Astrocyte (in vitro differentiated cells and primary cell): ENCODE measurements around the gene COL18A1. TPM values are rescaled to one million over a fixed set of nuclear protein-coding genes. Genes with fewer than 3 reads are reported as not detected.

Experiments
- DNase-seq: peaks from one replicate; pipeline ENCODE4 v3.0.0-alpha.2; 2010; ENCODE audit warnings: low read depth
- FAIRE-seq: peaks from 2 replicates; lab custom pipeline; 2011; peaks lifted over from hg19 to GRCh38; lab: Jason Lieb, UNC
- H2AFZ ChIP-seq: 2 replicates; pipeline ENCODE4 v1.6.0; 2012; ENCODE audit warnings: low read depth, low read length, inconsistent platforms
- H3K27ac ChIP-seq: 2 replicates; pipeline ENCODE4 v1.5.1; 2011; ENCODE audit warnings: low read depth, low read length, inconsistent platforms
- H3K27me3 ChIP-seq: 2 replicates; pipeline ENCODE4 v1.6.0; 2011; ENCODE audit warnings: low read length, inconsistent platforms; ENCODE audit not compliant: insufficient read depth
- H3K36me3 ChIP-seq: 2 replicates; pipeline ENCODE4 v1.5.1; 2011; ENCODE audit warnings: low read length, inconsistent platforms; ENCODE audit not compliant: insufficient read depth
- H3K4me1 ChIP-seq: 2 replicates; pipeline ENCODE4 v1.5.1; 2011; ENCODE audit warnings: low read length, inconsistent platforms; ENCODE audit not compliant: insufficient read depth
- H3K4me2 ChIP-seq: 2 replicates; pipeline ENCODE4 v1.6.0; 2012; ENCODE audit warnings: low read length, inconsistent platforms
- H3K4me3 ChIP-seq: 2 replicates; pipeline ENCODE4 v1.5.1; 2011; ENCODE audit warnings: low read depth, mild to moderate bottlenecking, low read length, inconsistent platforms; ENCODE audit not compliant: insufficient read depth
- H3K79me2 ChIP-seq: 2 replicates; pipeline ENCODE4 v1.6.0; 2012; ENCODE audit warnings: mild to moderate bottlenecking, low read length, inconsistent platforms; ENCODE audit not compliant: insufficient read depth
- H3K9ac ChIP-seq: 2 replicates; pipeline ENCODE4 v1.6.0; 2012; ENCODE audit warnings: mild to moderate bottlenecking, low read length, inconsistent platforms
- H3K9me3 ChIP-seq: 2 replicates; pipeline ENCODE4 v1.5.1; 2012; ENCODE audit warnings: low read depth, mild to moderate bottlenecking, low read length, inconsistent platforms; ENCODE audit not compliant: insufficient read depth
- H4K20me1 ChIP-seq: 2 replicates; pipeline ENCODE4 v1.6.0; 2012; ENCODE audit warnings: low read length, inconsistent platforms; ENCODE audit not compliant: insufficient read depth
- H3K27ac Mint-ChIP-seq: one replicate; pipeline ENCODE4 v1.8.0; 2021; ENCODE audit warnings: mild to moderate bottlenecking, mixed read lengths; ENCODE audit not compliant: unreplicated experiment
- H3K27me3 Mint-ChIP-seq: one replicate; pipeline ENCODE4 v1.8.0; 2021; ENCODE audit warnings: low read depth, mixed read lengths; ENCODE audit not compliant: unreplicated experiment
- H3K36me3 Mint-ChIP-seq: one replicate; pipeline ENCODE4 v1.8.0; 2021; ENCODE audit warnings: low read depth, mixed read lengths; ENCODE audit not compliant: unreplicated experiment
- H3K4me1 Mint-ChIP-seq: one replicate; pipeline ENCODE4 v1.8.0; 2021; ENCODE audit warnings: low read depth, mixed read lengths; ENCODE audit not compliant: unreplicated experiment
- H3K4me3 Mint-ChIP-seq: one replicate; pipeline ENCODE4 v1.8.0; 2021; ENCODE audit warnings: mild to moderate bottlenecking, moderate library complexity, mixed read lengths; ENCODE audit not compliant: unreplicated experiment
- H3K9me3 Mint-ChIP-seq: one replicate; pipeline ENCODE4 v1.8.0; 2021; ENCODE audit warnings: mild to moderate bottlenecking, mixed read lengths; ENCODE audit not compliant: unreplicated experiment
- EZH2 ChIP-seq: IDR thresholded peaks from 2 replicates; pipeline ENCODE4 v1.6.1; 2012; ENCODE audit warnings: mild to moderate bottlenecking, low read length, inconsistent platforms; ENCODE audit not compliant: insufficient read depth
- total RNA-seq: library from RNA; stranded (reverse); gene quantifications from 2 replicates; pipeline ENCODE4 v1.2.1, GENCODE V29; 2021
- TF ChIP-seq, protein P1 (sequence below): IDR thresholded peaks from 2 replicates; pipeline ENCODE4 v1.5.1; 2011; ENCODE audit warnings: low read depth, mild to moderate bottlenecking, inconsistent platforms, low read length, moderate library complexity; ENCODE audit not compliant: insufficient read depth

The COL18A1 gene
- total RNA-seq, 1 donor from 2014 or later = 616 TPM

DNA sequence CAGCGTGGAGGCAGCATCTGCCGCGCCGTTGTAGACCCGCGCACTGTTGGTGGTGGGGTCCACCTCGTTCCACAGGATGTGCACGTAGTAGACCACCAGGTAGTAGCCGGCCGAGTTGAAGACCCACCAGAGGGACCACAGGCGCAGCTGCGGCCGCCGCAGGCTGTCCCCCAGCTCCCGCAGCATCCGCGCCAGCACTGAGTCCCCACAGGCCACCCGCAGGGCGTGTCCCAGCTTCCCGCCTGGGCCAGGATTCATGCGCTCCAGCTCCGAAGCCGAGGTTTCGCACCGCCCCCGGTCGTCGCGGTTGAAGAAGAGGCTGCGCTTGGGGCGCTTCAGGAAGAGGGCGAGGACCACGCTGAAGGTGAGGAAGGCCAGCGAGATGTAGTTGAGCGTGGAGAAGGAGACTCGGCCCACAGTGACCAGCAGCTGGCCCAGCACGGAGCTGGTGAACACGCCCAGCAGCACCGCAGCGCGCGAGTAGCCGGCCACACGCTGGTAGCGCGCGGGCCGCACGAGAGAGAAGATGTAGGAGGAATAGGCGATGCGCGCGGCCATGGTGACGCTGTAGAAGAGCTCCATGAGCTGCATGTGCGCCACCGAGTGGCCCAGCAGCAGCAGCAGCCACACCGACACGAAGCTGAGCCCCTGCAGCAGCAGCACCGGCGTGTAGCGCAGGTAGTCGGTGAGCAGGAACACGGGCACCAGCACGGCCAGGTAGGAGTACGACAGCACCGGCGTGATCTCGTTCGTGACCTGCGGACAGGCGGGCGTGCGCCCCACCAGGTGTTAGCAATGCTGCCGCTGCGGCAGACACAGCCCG is 126.6 kb downstream of the COL18A1 start:
- H3K27me3 Mint-ChIP-seq = no peaks in the 10 kb centered on the region
- Histone ChIP-seq H3K4me3 (no peak overlapping the region), H3K4me2 (no peak overlapping the region), H3K36me3 (peaks cover 9% of the 10 kb centered on the region), H3K79me2 (peaks cover 7% of the 10 kb centered on the region), H3K4me1 (peaks cover 10% of the 10 kb centered on the region), H4K20me1 (peaks cover 18% of the 10 kb centered on the region), H3K9ac (no peak overlapping the region), H3K27ac (no peak overlapping the region), H2AFZ (no peak overlapping the region), H3K27me3 (no peaks in the 10 kb centered on the region), H3K9me3 (no peaks in the 10 kb centered on the region)
- no peak for FAIRE-seq
- no peak for DNase-seq
- H3K4me1 Mint-ChIP-seq = no peaks in the 10 kb centered on the region
- H3K4me3 Mint-ChIP-seq = no peak overlapping the region
- peaks cover 1% of the 10 kb centered on the region for H3K36me3 Mint-ChIP-seq
- H3K9me3 Mint-ChIP-seq = no peaks in the 10 kb centered on the region
- H3K27ac Mint-ChIP-seq = no peak overlapping the region
- TF ChIP-seq EZH2 = no peak
- TF ChIP-seq, protein P1, sequence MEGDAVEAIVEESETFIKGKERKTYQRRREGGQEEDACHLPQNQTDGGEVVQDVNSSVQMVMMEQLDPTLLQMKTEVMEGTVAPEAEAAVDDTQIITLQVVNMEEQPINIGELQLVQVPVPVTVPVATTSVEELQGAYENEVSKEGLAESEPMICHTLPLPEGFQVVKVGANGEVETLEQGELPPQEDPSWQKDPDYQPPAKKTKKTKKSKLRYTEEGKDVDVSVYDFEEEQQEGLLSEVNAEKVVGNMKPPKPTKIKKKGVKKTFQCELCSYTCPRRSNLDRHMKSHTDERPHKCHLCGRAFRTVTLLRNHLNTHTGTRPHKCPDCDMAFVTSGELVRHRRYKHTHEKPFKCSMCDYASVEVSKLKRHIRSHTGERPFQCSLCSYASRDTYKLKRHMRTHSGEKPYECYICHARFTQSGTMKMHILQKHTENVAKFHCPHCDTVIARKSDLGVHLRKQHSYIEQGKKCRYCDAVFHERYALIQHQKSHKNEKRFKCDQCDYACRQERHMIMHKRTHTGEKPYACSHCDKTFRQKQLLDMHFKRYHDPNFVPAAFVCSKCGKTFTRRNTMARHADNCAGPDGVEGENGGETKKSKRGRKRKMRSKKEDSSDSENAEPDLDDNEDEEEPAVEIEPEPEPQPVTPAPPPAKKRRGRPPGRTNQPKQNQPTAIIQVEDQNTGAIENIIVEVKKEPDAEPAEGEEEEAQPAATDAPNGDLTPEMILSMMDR = no peak

DNA sequence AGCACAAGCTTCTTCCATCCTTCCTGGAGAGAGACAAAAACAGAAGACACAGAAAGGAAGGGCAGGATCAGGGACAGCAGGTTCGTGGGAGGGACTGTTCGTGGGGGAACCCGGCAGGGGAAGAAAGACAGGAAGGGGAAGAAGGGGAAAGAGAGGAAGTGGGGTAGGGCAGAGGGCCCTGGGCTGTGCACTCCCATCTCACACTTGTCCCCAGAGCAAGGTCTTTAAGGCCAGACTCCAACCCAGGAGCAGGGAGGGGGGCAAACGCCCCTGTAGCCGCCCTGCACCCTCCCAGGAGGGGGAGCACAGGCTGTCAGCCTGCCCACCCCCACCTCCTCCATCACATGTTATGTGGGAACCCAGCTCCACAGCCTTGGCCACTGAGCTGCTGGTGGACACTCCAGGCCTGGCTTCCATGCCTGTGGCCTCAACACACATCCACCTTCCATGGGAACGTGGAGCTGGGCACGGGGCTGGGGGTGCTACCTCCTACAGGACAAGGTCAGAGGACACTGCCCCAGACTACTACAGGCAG is 127.9 kb downstream of the COL18A1 start:
- H3K27me3 Mint-ChIP-seq = no peaks in the 10 kb centered on the region
- peaks cover 1% of the 10 kb centered on the region for H3K36me3 Mint-ChIP-seq
- H3K27ac ChIP-seq = no peak overlapping the region
- no peaks in the 10 kb centered on the region for H3K27me3 ChIP-seq
- H3K27ac Mint-ChIP-seq = no peak overlapping the region
- no peak overlapping the region for H2AFZ ChIP-seq
- DNase-seq = no peak
- no peaks in the 10 kb centered on the region for H3K9me3 Mint-ChIP-seq
- peaks cover 9% of the 10 kb centered on the region for H3K36me3 ChIP-seq
- peaks cover 7% of the 10 kb centered on the region for H3K79me2 ChIP-seq
- no peaks in the 10 kb centered on the region for H3K9me3 ChIP-seq
- H3K4me3 Mint-ChIP-seq = no peak overlapping the region
- H3K4me3 ChIP-seq = no peak overlapping the region
- H3K4me1 Mint-ChIP-seq = no peaks in the 10 kb centered on the region
- peaks cover 18% of the 10 kb centered on the region for H4K20me1 ChIP-seq
- peaks cover 10% of the 10 kb centered on the region for H3K4me1 ChIP-seq
- H3K9ac ChIP-seq = no peak overlapping the region
- no peak overlapping the region for H3K4me2 ChIP-seq
- no peak for FAIRE-seq
- TF ChIP-seq, protein P1 = no peak
- TF ChIP-seq EZH2 = no peak

DNA sequence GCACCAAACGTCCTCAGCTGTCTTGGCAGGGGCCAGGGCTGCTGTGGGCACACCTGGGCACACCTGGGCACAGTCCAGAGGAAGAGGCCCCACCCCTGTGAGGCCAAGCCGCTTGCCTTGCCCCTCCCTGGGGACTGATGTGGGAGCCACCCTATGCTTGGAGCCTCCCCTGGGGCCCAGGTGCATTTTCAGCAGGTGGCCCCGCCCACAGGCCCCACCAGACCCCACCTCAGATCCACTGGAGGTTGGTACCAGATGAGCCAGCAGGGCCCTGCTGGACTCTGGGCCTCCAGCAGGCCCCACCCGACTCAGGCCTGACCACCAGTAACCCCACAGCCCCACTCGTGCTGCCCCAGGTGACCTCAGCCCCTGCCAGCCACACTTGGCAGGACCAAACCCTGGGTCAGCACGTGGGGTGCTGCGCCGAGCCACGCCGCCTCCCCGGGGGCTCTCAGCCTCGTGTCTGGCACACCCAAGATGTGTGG is 128.4 kb downstream of the COL18A1 start:
- no peak overlapping the region for H3K4me2 ChIP-seq

More for the DNA sequence above, 128.4 kb downstream of the COL18A1 start:
- H3K27me3 ChIP-seq = no peaks in the 10 kb centered on the region
- H2AFZ ChIP-seq = no peak overlapping the region
- no peak for TF ChIP-seq EZH2
- TF ChIP-seq, protein P1 = no peak
- H3K4me3 ChIP-seq = no peak overlapping the region
- H3K27me3 Mint-ChIP-seq = no peaks in the 10 kb centered on the region
- DNase-seq (no peak), FAIRE-seq (no peak)
- H3K4me1 ChIP-seq = peaks cover 10% of the 10 kb centered on the region
- peaks cover 9% of the 10 kb centered on the region for H3K36me3 ChIP-seq
- H3K27ac ChIP-seq = no peak overlapping the region
- no peaks in the 10 kb centered on the region for H3K4me1 Mint-ChIP-seq
- no peaks in the 10 kb centered on the region for H3K9me3 ChIP-seq
- H3K27ac Mint-ChIP-seq = no peak overlapping the region
- H3K79me2 ChIP-seq = peaks cover 7% of the 10 kb centered on the region
- H3K36me3 Mint-ChIP-seq = peaks cover 1% of the 10 kb centered on the region
- H3K9me3 Mint-ChIP-seq = no peaks in the 10 kb centered on the region
- peaks cover 19% of the 10 kb centered on the region for H4K20me1 ChIP-seq
- no peak overlapping the region for H3K9ac ChIP-seq
- H3K4me3 Mint-ChIP-seq = no peak overlapping the region
